HEK293 (cell line): ENCODE measurements around the gene MMAB.

Experiments
- TSHZ1 ChIP-seq: fragments of 450-650 bp; formaldehyde crosslinking; IDR thresholded peaks from 2 replicates; pipeline ENCODE4 v1.5.1; 2016; ENCODE audit warnings: missing biosample characterization, missing genetic modification characterization, borderline replicate concordance
- YY1 ChIP-seq: fragments of 450-650 bp; formaldehyde crosslinking; IDR thresholded peaks from 2 replicates; pipeline ENCODE4 v1.5.1; 2018; ENCODE audit warnings: missing biosample characterization, missing genetic modification characterization
- ZBTB10 ChIP-seq: fragments of 450-650 bp; formaldehyde crosslinking; IDR thresholded peaks from 2 replicates; pipeline ENCODE4 v1.5.1; 2016; ENCODE audit warnings: missing biosample characterization, missing genetic modification characterization
- ZNF175 ChIP-seq: fragments of 450-650 bp; formaldehyde crosslinking; IDR thresholded peaks from 2 replicates; pipeline ENCODE4 v1.5.1; 2016; ENCODE audit warnings: missing biosample characterization, missing genetic modification characterization
- ZNF362 ChIP-seq: fragments of 450-650 bp; formaldehyde crosslinking; IDR thresholded peaks from 2 replicates; pipeline ENCODE4 v1.5.1; 2016; ENCODE audit warnings: missing biosample characterization, missing genetic modification characterization
- ZNF548 ChIP-seq: fragments of 450-650 bp; formaldehyde crosslinking; IDR thresholded peaks from 2 replicates; pipeline ENCODE4 v1.5.1; 2016; ENCODE audit warnings: missing biosample characterization, missing genetic modification characterization
- ZNF629 ChIP-seq: fragments of 450-650 bp; formaldehyde crosslinking; IDR thresholded peaks from 2 replicates; pipeline ENCODE4 v1.5.1; 2017; ENCODE audit warnings: missing biosample characterization, missing genetic modification characterization

- TF ChIP-seq YY1 (no peak), ZNF362 (no peak), ZNF629 (no peak), ZNF175 (tag by site-specific recombination) (no peak), ZNF548 (tag by site-specific recombination) (no peak), ZBTB10 (tag by site-specific recombination) (no peak), TSHZ1 (tag by site-specific recombination) (no peak)
Observed at GRCh38 chr12:109551108-109551507, 22.2 kb downstream of the MMAB start.
